HepG2 (cell line): Measurements from ENCODE around the gene ABCA3. TPM values are rescaled to one million over a fixed set of nuclear protein-coding genes. Genes with fewer than 3 reads are reported as not detected.

ENCODE experiments used
- ATAC-seq: fragments of 200-7000 bp; cut with Tn5 transposase; 3 replicates; pipeline ENCODE4 v1.9.1; 2020; ENCODE audit warnings: mild to moderate bottlenecking, moderate library complexity
- BruUV-seq: library from RNA; stranded (reverse); fragments of 400-500 nt; replicated peaks from 2 replicates; lab custom pipeline; 2021; lab: Mats Ljungman, UMichigan
- CTCF ChIA-PET: fragments of 300-600 bp; formaldehyde crosslinking; extraction: SDS; loops from one replicate; lab custom pipeline; 2021; ENCODE audit warnings: low total read pairs, inconsistent platforms, low intra/inter-chr PET ratio; lab: Yijun Ruan, JAX
- POLR2A ChIA-PET: fragments of 350-600 bp; sonication (Branson Sonifier 250); formaldehyde crosslinking; loops from one replicate; lab custom pipeline; 2020; ENCODE audit warnings: antibody characterized with exemption, inconsistent platforms; lab: Yijun Ruan, JAX
- DNase-seq: peaks from one replicate; pipeline ENCODE4 v3.0.0-alpha.2; 2015; ENCODE audit warnings: low spot score
- FAIRE-seq: peaks from 3 replicates; lab custom pipeline; 2011; peaks lifted over from hg19 to GRCh38; lab: Jason Lieb, UNC
- H2AFZ ChIP-seq: one replicate; pipeline ENCODE4 v1.6.1; 2011; ENCODE audit warnings: low read length, inconsistent platforms
- H3K27ac ChIP-seq: fragments of 300-600 bp; 3 replicates; pipeline ENCODE4 v1.8.0; 2011; ENCODE audit warnings: mixed run types, mild to moderate bottlenecking, mixed read lengths, low read length, inconsistent platforms; ENCODE audit not compliant: insufficient read depth; ENCODE audit errors: extremely low read length
- H3K27me3 ChIP-seq, 2 experiments: fragments of 200-600 bp in 1 of 2; 2 replicates in 1 of 2; 3 replicates in 1 of 2; pipeline versions ENCODE4 v1.6.0 to v1.8.0; 2011; ENCODE audit warnings: low read length in 2 of 2, mild to moderate bottlenecking in 2 of 2, moderate library complexity in 2 of 2, inconsistent platforms in 1 of 2; ENCODE audit not compliant: insufficient read depth in 2 of 2, control insufficient read depth in 1 of 2
- H3K36me3 ChIP-seq, 2 experiments: fragments of 200-600 bp in 1 of 2; replicated peaks in 1 of 2; 2 replicates in 1 of 2; 3 replicates in 1 of 2; pipeline versions ENCODE4 v1.5.1 to v1.8.0; 2011; ENCODE audit warnings: low read length in 2 of 2, inconsistent platforms in 1 of 2; ENCODE audit not compliant: insufficient read depth in 2 of 2, control insufficient read depth in 1 of 2
- H3K4me1 ChIP-seq: 2 replicates; pipeline ENCODE4 v1.5.1; 2012; ENCODE audit warnings: low read length, inconsistent platforms; ENCODE audit not compliant: insufficient read depth
- H3K4me2 ChIP-seq: 2 replicates; pipeline ENCODE4 v1.6.0; 2011; ENCODE audit warnings: low read depth, low read length, inconsistent platforms
- H3K4me3 ChIP-seq, 3 experiments: fragments of 200-600 bp in 1 of 3; sonication (generic), shearing (Covaris generic) in 1 of 3; replicated peaks in 1 of 3; 2 replicates each; pipeline ENCODE4 v1.5.1; 2011 to 2016; ENCODE audit warnings: low read length in 3 of 3, inconsistent platforms in 2 of 3, low read depth in 2 of 3, mild to moderate bottlenecking in 2 of 3, control low read depth in 1 of 3, mixed read lengths in 1 of 3; ENCODE audit not compliant: insufficient read depth in 1 of 3
- H3K79me2 ChIP-seq: one replicate; pipeline ENCODE4 v1.6.1; 2011; ENCODE audit warnings: low read length, inconsistent platforms; ENCODE audit not compliant: insufficient read depth
- H3K9ac ChIP-seq: 2 replicates; pipeline ENCODE4 v1.6.0; 2011; ENCODE audit warnings: mild to moderate bottlenecking, low read depth, low read length, inconsistent platforms; ENCODE audit not compliant: insufficient read depth
- H3K9me3 ChIP-seq: 2 replicates; pipeline ENCODE4 v1.5.1; 2012; ENCODE audit warnings: mild to moderate bottlenecking, low read length
- H4K20me1 ChIP-seq: 2 replicates; pipeline ENCODE4 v1.6.0; 2011; ENCODE audit warnings: inconsistent platforms, mild to moderate bottlenecking, low read length, moderate library complexity; ENCODE audit not compliant: insufficient read depth
- GATAD2A ChIP-seq: IDR thresholded peaks from 2 replicates; pipeline ENCODE4 v1.6.1; 2016
- HES4 ChIP-seq: sonication (generic); formaldehyde crosslinking; IDR thresholded peaks from 2 replicates; pipeline ENCODE4 v1.9.0; 2021; ENCODE audit warnings: mild to moderate bottlenecking, missing genetic modification reagents, borderline replicate concordance
- HNF4A ChIP-seq: sonication (generic); formaldehyde crosslinking; IDR thresholded peaks from 2 replicates; pipeline ENCODE4 v1.4.0; 2020; ENCODE audit warnings: missing genetic modification reagents
- MAFF ChIP-seq: IDR thresholded peaks from 2 replicates; pipeline ENCODE4 v1.6.1; 2011; ENCODE audit warnings: low read depth, low read length, improper control_type of control experiment
- MAFK ChIP-seq, 2 experiments: IDR thresholded peaks in 1 of 2; conservative IDR thresholded peaks in 1 of 2; 2 replicates each; pipeline ENCODE4 v1.6.1; 2011; ENCODE audit warnings: improper control_type of control experiment in 2 of 2, low read length in 2 of 2
- ZNF235 ChIP-seq: sonication (generic); formaldehyde crosslinking; IDR thresholded peaks from 2 replicates; pipeline ENCODE4 v1.8.1; 2023; ENCODE audit warnings: mild to moderate bottlenecking, missing genetic modification reagents, borderline replicate concordance
- ZNF274 ChIP-seq: sonication (generic); formaldehyde crosslinking; IDR thresholded peaks from 2 replicates; pipeline ENCODE4 v1.5.1; 2020; ENCODE audit warnings: mild to moderate bottlenecking, missing genetic modification reagents
- ZSCAN29 ChIP-seq: sonication (generic); formaldehyde crosslinking; conservative IDR thresholded peaks from 2 replicates; pipeline ENCODE4 v1.4.0; 2020; ENCODE audit warnings: mild to moderate bottlenecking, missing genetic modification reagents
- WGBS: methylation state at CpG from one replicate; pipeline ENCODE4 v1.1.6; 2017; ENCODE audit warnings: low lambda C conversion rate; 5-methylcytosine and 5-hydroxymethylcytosine counted together
- in situ Hi-C: cut with HindIII; loops from 2 replicates; pipeline ENCODE4 v1.10.0; 2017; ENCODE audit warnings: low pct_unique_long_range_greater_than_20kb; ENCODE audit not compliant: extremely low pct_ligation_motif_present
- intact Hi-C: fragments of 100-400 bp; cut with micrococcal nuclease; formaldehyde crosslinking; loops from one replicate; pipeline ENCODE4 v1.10.0; 2022; ENCODE audit not compliant: unreplicated experiment
- polyA plus RNA-seq, 8 experiments: library from polyadenylated mRNA; depleted of rRNA in 3 of 8; stranded (reverse) in 7 of 8; unstranded in 1 of 8; fragments of >200 nt; fragmentation: Illumina TruSeq in 4 of 8; extraction: Trizol in 4 of 8; gene quantifications; 2 replicates each; pipeline versions ENCODE4 v1.2.1 to v1.2.3, GENCODE V29; 2011 to 2016; ENCODE audit warnings: low read depth in 4 of 8, missing spikeins in 1 of 8, mixed read lengths in 1 of 8; ENCODE audit not compliant: insufficient read depth in 1 of 8
- total RNA-seq, 5 experiments: library from RNA; depleted of rRNA; stranded (reverse); fragments of >200 nt; fragmentation: Illumina TruSeq; extraction: Trizol; gene quantifications; 2 replicates each; pipeline ENCODE4 v1.2.3, GENCODE V29; 2016; ENCODE audit warnings: low read depth in 1 of 5
- TF ChIP-seq, protein P1 (sequence below): sonication (generic); formaldehyde crosslinking; IDR thresholded peaks from 2 replicates; pipeline ENCODE4 v1.4.0; 2020; ENCODE audit warnings: mild to moderate bottlenecking, missing genetic modification reagents
- TF ChIP-seq, protein P2 (sequence below): IDR thresholded peaks from 2 replicates; pipeline ENCODE4 v1.6.1; 2016; ENCODE audit warnings: mild to moderate bottlenecking
- TF ChIP-seq, protein P3 (sequence below): sonication (generic); formaldehyde crosslinking; conservative IDR thresholded peaks from 2 replicates; pipeline ENCODE4 v1.4.0; 2020; ENCODE audit warnings: mild to moderate bottlenecking, missing genetic modification reagents, moderate library complexity
- TF ChIP-seq, protein P4 (sequence below): sonication (generic); formaldehyde crosslinking; IDR thresholded peaks from 2 replicates; pipeline ENCODE4 v1.4.0; 2020; ENCODE audit warnings: missing genetic modification reagents

ABCA3 gene
- total and polyA plus RNA-seq, 2 of the 13 experiments (the other 11 are each of a cell fraction or from before 2014, with no cell fraction given) = 0.60 to 1.5 TPM

DNA sequence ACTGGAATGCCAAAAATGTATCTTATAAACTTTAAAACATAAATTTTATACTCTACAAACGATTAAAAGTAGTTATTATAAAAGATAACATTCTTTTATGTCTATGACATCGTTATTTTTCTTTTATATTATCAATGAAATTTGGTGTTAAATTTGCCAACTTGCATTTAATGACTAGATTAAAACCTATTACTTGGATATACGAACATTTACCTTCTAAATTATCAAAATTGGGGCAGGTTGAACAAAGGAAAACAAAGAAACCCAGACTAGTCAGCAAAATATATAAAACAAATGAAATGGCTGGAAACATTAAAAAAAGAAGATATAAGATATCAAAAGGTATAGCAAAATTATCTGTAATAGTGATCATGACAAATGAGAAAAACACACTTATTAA is 34.1 kb upstream of the ABCA3 start:
- H3K4me3 ChIP-seq = no peak overlapping the region
- no peak overlapping the region for H3K9ac ChIP-seq
- H3K4me2 ChIP-seq = no peak overlapping the region
- H3K27ac ChIP-seq = no peak overlapping the region
- no peaks in the 10 kb centered on the region for H3K4me1 ChIP-seq
- in situ Hi-C loops = no loop called here
- peak; percentile 35; the same call in 1 of the 2 replicates for TF ChIP-seq MAFF
- peak; percentile 33 to 39; a peak in 2 of 4 replicates for TF ChIP-seq MAFK (conservative IDR thresholded peaks at IDR 0.05 in 1 of 2, IDR thresholded peaks at IDR 0.05 in 1 of 2; ENCODE audit: low read length in 2 of 2)
- TF ChIP-seq, protein P1, sequence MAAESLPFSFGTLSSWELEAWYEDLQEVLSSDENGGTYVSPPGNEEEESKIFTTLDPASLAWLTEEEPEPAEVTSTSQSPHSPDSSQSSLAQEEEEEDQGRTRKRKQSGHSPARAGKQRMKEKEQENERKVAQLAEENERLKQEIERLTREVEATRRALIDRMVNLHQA (CRISPR knock-in tag) = no peak
- TF ChIP-seq, all 625 proteins: peak for 2
- 2% methylated on average over 3 of the region's 3 CpGs for WGBS
- H3K27me3 ChIP-seq = peaks cover 0 to 14% of the 10 kb centered on the region in 2 experiments; a peak in 2 of 5 replicates
- CTCF ChIA-PET = no interaction called here
- POLR2A ChIA-PET = no interaction called here
- H3K36me3 ChIP-seq = no peaks in the 10 kb centered on the region
- no peaks in the 10 kb centered on the region for H3K9me3 ChIP-seq
- no peak for ATAC-seq
- no peaks in the 10 kb centered on the region for H3K79me2 ChIP-seq
- no peak for DNase-seq
- no TSS peak for BruUV-seq
- H4K20me1 ChIP-seq = no peaks in the 10 kb centered on the region
- FAIRE-seq = no peak
- intact Hi-C loops = no loop called here
- H2AFZ ChIP-seq = no peak overlapping the region

DNA sequence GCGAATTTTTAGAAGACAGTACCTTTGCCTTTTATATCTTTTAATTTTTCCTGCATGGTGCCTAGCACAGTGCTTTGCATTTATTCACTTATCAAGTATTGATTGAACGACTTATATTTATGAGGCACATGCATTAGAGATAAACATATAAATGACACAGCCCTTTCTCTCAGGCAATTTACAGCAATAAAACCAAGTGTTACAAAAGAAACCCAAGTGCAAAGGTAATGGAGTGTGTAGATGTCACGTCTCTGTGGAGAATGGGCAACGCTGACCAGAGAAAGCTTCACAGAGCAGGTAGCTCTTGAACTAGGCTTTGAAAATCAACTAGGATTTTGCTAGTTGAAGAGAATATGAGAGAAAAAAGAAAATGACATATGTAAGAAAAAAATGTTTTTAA is 32.6 kb upstream of the ABCA3 start:
- Histone ChIP-seq H3K9ac (no peak overlapping the region), H3K27me3 (peaks cover 0 to 15% of the 10 kb centered on the region in 2 experiments; a peak in 1 of 5 replicates), H3K4me3 (no peak overlapping the region), H3K27ac (no peak overlapping the region), H2AFZ (no peak overlapping the region), H3K79me2 (no peaks in the 10 kb centered on the region), H3K36me3 (no peaks in the 10 kb centered on the region), H4K20me1 (no peaks in the 10 kb centered on the region), H3K9me3 (no peaks in the 10 kb centered on the region), H3K4me2 (no peak overlapping the region), H3K4me1 (no peaks in the 10 kb centered on the region)
- in situ Hi-C loops = no loop called here
- CTCF ChIA-PET = no interaction called here
- POLR2A ChIA-PET = no interaction called here
- FAIRE-seq (no peak), DNase-seq (no peak), ATAC-seq (no peak)
- 36% methylated on average over 4 of the region's 4 CpGs for WGBS
- intact Hi-C loops = no loop called here
- no TSS peak for BruUV-seq
- no peak for TF ChIP-seq ZNF235 (CRISPR knock-in tag)
- TF ChIP-seq, protein P2, sequence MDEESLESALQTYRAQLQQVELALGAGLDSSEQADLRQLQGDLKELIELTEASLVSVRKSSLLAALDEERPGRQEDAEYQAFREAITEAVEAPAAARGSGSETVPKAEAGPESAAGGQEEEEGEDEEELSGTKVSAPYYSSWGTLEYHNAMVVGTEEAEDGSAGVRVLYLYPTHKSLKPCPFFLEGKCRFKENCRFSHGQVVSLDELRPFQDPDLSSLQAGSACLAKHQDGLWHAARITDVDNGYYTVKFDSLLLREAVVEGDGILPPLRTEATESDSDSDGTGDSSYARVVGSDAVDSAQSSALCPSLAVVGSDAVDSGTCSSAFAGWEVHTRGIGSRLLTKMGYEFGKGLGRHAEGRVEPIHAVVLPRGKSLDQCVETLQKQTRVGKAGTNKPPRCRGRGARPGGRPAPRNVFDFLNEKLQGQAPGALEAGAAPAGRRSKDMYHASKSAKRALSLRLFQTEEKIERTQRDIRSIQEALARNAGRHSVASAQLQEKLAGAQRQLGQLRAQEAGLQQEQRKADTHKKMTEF (CRISPR knock-in tag) = no peak
- no peak for TF ChIP-seq ZSCAN29 (CRISPR knock-in tag)
- no peak for TF ChIP-seq ZNF274 (CRISPR knock-in tag)
- no peak for TF ChIP-seq GATAD2A (CRISPR knock-in tag)
- TF ChIP-seq, protein P3, sequence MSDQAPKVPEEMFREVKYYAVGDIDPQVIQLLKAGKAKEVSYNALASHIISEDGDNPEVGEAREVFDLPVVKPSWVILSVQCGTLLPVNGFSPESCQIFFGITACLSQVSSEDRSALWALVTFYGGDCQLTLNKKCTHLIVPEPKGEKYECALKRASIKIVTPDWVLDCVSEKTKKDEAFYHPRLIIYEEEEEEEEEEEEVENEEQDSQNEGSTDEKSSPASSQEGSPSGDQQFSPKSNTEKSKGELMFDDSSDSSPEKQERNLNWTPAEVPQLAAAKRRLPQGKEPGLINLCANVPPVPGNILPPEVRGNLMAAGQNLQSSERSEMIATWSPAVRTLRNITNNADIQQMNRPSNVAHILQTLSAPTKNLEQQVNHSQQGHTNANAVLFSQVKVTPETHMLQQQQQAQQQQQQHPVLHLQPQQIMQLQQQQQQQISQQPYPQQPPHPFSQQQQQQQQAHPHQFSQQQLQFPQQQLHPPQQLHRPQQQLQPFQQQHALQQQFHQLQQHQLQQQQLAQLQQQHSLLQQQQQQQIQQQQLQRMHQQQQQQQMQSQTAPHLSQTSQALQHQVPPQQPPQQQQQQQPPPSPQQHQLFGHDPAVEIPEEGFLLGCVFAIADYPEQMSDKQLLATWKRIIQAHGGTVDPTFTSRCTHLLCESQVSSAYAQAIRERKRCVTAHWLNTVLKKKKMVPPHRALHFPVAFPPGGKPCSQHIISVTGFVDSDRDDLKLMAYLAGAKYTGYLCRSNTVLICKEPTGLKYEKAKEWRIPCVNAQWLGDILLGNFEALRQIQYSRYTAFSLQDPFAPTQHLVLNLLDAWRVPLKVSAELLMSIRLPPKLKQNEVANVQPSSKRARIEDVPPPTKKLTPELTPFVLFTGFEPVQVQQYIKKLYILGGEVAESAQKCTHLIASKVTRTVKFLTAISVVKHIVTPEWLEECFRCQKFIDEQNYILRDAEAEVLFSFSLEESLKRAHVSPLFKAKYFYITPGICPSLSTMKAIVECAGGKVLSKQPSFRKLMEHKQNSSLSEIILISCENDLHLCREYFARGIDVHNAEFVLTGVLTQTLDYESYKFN = no peak
- no peak for TF ChIP-seq HNF4A
- TF ChIP-seq, protein P4, sequence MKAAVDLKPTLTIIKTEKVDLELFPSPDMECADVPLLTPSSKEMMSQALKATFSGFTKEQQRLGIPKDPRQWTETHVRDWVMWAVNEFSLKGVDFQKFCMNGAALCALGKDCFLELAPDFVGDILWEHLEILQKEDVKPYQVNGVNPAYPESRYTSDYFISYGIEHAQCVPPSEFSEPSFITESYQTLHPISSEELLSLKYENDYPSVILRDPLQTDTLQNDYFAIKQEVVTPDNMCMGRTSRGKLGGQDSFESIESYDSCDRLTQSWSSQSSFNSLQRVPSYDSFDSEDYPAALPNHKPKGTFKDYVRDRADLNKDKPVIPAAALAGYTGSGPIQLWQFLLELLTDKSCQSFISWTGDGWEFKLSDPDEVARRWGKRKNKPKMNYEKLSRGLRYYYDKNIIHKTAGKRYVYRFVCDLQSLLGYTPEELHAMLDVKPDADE (CRISPR knock-in tag) = no peak
- no peak for TF ChIP-seq HES4
